ENCODE measurements around the gene AIFM1. TPM values are rescaled to one million over a fixed set of nuclear protein-coding genes. Genes with fewer than 3 reads are reported as not detected.
"Not testable (repeated sequence)": the region's sequence is repeated elsewhere in the genome, so short reads cannot be mapped to it uniquely, and the experiment has no call there.

Gene AIFM1
- total RNA-seq, 1 donor from 2014 or later, result 44.4 TPM

DNA sequence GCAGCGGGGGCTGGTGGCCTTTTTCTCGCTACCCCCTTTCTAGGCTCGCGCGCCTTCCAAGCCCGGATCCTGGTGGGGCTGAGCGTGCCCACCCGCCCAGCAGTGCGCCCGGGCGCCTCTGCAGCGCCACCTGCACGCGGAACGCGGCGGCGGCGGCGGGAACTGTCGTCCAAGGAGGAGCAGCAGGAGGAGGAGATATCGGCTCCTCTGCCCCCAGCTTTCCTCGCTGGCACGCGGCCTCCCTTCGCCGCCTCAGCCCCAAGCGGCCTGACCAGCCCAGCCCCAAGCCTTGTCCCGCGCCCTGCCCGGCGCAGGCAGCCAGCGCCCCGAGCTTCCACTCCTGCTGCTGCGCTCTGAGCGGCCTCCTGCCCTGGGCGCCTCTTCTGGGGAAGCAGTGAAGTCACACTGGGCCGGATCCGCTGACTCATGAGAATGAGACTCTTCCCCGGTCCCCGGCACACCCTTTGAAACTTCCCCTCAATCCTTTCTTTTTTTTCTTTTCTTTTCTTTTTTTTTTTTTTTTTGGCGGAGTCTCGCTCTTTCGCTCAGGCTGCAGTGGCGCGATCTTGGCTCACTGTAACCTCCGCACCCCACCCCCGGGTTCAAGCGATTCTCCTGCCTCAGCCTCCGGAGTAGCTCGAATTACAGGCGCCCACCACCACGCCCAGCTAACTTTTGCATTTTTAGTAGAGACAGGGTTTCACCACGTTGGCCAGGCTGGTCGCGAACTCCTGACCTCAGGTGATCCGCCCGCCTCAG, 44.7 kb downstream of the AIFM1 start:
- DNase-seq, result peak; percentile 90
- Mint-ChIP-seq H3K36me3 (ENCODE audit: low read depth) (peaks cover 8% of the 10 kb centered on the region), H3K4me1 (peaks cover 17% of the 10 kb centered on the region), H3K27ac (peak overlapping the region; percentile 57), H3K9me3 (no peaks in the 10 kb centered on the region), H3K27me3 (no peaks in the 10 kb centered on the region), H3K4me3 (peak overlapping the region; percentile 72)
- intact Hi-C loops (cut with micrococcal nuclease), result loop anchor here (1.0 to 5.0 kb wide), 3 partner anchors 12 to 46 kb away; partner anchors contain the start of gene AIFM1

DNA sequence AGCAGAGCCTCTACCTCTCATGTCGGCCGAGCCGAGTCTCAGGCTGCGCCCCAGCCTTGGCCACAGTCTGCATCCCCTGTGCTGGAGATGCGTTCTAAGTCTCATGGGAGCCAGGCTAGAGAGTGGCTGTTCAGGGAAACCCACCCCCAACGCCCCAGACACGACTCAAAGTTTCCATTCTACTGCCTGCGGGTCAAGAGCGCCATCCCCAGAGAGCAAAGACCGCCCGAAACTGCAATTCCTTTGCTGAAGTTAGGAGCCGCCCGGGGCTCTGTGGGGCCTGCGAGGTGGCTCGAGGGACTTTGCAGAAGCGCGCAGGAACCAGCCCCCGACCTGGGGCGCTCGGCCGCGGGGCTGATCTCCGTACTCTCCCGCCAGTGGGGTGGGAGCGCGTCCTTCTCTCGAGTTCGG, 45.3 kb downstream of the AIFM1 start:
- intact Hi-C loops (cut with micrococcal nuclease), result loop anchor here (1.0 to 5.0 kb wide), 3 partner anchors 11 to 47 kb away; partner anchors contain the start of gene AIFM1
- peak overlapping the region; percentile 69 for H3K27ac Mint-ChIP-seq
- no peaks in the 10 kb centered on the region for H3K27me3 Mint-ChIP-seq
- no peak for DNase-seq
- H3K4me1 Mint-ChIP-seq, result peaks cover 19% of the 10 kb centered on the region
- H3K36me3 Mint-ChIP-seq (ENCODE audit: low read depth), result peaks cover 7% of the 10 kb centered on the region
- peak overlapping the region; percentile 72 for H3K4me3 Mint-ChIP-seq
- H3K9me3 Mint-ChIP-seq, result no peaks in the 10 kb centered on the region

DNA sequence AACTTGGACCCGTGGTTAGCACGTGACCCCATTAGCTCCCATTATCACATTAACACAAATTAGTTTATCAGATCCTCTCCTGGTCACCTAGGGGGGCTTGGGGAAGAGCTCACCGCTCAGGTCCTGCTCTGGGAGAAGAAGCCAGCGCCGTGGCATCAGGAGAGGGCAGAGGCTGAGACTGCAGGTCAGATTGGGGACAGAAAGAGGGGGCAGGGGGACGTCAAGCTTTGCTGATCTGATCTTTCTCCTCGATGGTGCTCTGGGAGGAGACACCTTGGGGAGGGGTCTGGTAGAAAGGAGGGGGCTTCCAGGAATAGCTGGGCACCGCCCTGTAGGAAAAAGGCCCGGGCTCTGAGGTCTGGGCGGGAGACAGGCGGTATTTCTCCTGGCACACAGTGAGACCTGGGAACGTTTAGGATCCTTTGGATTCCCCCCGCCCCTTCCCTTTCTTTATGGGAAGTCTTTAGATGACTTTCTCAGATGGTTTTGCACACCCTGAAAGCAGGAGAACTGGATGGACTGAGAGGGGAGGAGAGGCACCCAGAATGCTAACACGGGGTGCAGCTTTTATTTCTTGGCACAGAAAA, 46.2 kb downstream of the AIFM1 start:
- H3K4me3 Mint-ChIP-seq, result peak overlapping the region; percentile 63

DNA sequence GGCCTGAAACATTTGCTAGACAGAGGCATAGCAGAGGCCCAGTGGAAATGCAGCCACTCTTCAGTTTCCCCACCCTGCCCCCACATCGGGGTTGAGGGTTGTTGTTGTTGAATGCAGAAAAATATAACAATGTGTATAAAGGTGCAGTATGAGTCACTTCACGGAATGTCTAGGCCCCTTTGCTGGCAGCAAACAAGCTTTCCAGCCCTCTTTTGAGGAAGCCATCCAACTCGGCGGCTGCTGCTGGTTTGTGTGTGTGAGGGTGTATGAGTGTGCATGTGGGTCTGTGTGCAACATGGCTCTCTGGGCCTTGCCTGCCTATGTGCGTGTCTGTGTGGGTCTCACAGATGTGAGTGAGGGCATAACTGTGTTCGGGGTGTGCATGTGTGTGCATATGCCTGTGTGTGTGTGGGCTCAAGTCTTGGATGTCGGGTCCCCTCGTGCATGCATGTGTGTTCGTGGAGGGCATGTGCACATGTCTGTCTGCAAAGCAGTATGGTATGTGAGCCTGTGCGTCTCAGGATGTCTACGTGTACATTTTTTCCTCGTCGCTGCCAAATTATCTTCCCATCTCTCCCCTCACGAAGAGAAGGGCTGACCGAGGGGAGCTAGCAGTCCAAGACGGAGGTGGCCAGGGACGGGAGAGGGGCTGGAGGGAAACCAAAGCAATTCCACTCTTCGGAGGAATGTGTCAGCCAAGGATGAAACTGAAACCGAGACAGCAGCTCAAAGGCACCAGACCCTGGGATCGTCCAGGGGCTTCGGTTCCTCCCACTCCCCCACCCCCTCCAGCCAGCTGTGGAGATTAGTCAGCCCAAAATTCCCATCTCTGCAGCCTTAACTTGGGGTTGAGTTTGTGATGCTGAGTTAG, 47.0 kb downstream of the AIFM1 start:
- DNase-seq, result peak; percentile 61
- peak overlapping the region; percentile 56 for H3K27ac Mint-ChIP-seq
- peak overlapping the region; percentile 63 for H3K4me3 Mint-ChIP-seq

More for the DNA sequence above, 46.2 kb downstream of the AIFM1 start:
- no peaks in the 10 kb centered on the region for H3K9me3 Mint-ChIP-seq
- no peaks in the 10 kb centered on the region for H3K27me3 Mint-ChIP-seq
- peaks cover 3% of the 10 kb centered on the region for H3K36me3 Mint-ChIP-seq (ENCODE audit: low read depth)
- peaks cover 24% of the 10 kb centered on the region for H3K4me1 Mint-ChIP-seq
- DNase-seq, result no peak
- intact Hi-C loops (cut with micrococcal nuclease), result no loop called here
- H3K27ac Mint-ChIP-seq, result no peak overlapping the region

DNA sequence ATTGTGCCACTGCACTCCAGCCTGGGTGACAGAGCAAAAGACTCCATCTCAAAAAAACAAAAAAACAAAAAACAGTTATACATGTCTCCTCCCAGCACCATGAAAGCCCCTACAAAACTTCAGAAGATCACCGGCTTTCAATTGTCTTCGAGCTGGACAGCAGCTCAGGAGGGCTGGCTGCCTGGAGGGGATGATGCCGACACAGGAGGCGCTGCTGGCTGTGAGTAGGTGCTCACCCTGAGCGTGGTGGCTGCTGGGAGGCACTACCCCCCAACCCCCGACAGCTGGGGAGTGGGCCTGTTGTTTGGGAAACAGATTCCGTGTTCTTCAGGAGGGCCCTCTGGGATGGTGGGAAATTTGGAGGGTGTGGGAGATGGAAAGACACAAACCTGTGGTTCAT, 48.5 kb downstream of the AIFM1 start:
- Mint-ChIP-seq H3K36me3 (ENCODE audit: low read depth) (no peaks in the 10 kb centered on the region), H3K27me3 (no peaks in the 10 kb centered on the region), H3K9me3 (no peaks in the 10 kb centered on the region), H3K4me1 (peaks cover 31% of the 10 kb centered on the region), H3K27ac (peak overlapping the region; percentile 34), H3K4me3 (no peak overlapping the region)
- intact Hi-C loops (cut with micrococcal nuclease), result no loop called here
- no peak for DNase-seq

More for the DNA sequence above, 47.0 kb downstream of the AIFM1 start:
- intact Hi-C loops (cut with micrococcal nuclease), result no loop called here
- no peaks in the 10 kb centered on the region for H3K27me3 Mint-ChIP-seq
- peaks cover 1% of the 10 kb centered on the region for H3K36me3 Mint-ChIP-seq (ENCODE audit: low read depth)
- peaks cover 30% of the 10 kb centered on the region for H3K4me1 Mint-ChIP-seq
- no peaks in the 10 kb centered on the region for H3K9me3 Mint-ChIP-seq

DNA sequence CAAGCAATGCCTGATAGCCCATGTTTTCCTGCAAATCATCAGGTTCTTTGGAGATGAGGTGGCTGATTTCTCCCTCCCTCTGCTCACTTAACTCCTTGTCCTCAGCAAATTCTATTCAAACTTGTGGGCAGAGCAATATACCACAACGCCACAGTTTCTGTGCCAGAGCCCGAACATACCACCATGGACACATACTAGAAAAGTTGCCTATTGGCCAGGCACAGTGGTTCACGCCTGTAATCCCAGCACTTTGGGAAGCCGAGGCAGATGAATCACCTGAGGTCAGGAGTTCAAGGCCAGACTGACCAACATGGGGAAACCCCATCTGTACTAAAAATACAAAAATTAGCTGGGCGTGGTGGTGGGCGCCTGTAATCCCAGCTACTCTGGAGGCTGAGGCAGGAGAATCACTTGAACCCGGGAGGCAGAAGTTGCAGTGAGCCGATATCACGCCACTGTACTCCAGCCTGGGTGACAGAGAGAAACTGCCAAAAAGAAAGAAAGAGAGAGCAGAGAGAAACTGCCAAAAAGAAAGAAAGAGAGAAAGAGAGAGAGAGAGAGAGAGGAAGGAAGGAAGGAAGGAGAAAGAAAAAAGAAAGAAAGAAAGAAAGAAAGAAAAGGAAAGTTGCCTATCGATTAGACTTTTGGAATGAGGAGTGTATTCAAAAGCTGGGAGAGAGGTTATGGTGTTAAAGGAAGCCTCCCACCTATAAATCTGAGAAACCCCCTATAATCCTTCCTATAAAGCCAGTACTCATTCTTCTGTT, 50.3 kb downstream of the AIFM1 start:
- intact Hi-C loops (cut with micrococcal nuclease); DNase-seq; H3K36me3 Mint-ChIP-seq (ENCODE audit: low read depth); H3K9me3 Mint-ChIP-seq; H3K4me3 Mint-ChIP-seq; H3K27me3 Mint-ChIP-seq; H3K27ac Mint-ChIP-seq: not testable (repeated sequence)
- H3K4me1 Mint-ChIP-seq, result peaks cover 35% of the 10 kb centered on the region

DNA sequence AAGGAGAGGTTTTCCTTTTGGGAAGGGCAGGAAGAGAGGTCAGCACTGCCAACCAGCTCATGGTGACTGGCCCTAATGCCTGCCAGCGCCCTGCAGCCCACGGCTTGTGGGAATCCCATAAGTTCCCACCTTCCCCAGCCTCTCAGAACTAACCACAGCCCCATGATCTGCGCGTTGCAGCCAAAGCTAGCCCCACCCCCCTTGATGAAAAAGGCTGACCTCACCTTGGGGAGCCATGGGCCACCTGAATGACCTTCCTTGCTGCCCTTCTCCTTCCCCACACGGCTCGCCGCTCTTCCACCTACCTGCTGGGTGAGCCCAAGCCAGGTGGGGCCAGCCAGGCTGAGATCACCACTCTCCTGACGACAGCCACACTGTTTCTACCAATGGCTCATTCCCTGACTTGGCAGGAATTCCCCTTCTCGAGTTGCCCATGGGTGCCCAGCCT, 51.5 kb downstream of the AIFM1 start:
- intact Hi-C loops (cut with micrococcal nuclease), result no loop called here
- DNase-seq, result no peak
- Mint-ChIP-seq H3K27me3 (no peaks in the 10 kb centered on the region), H3K27ac (no peak overlapping the region), H3K4me3 (no peak overlapping the region), H3K36me3 (ENCODE audit: low read depth) (peaks cover 2% of the 10 kb centered on the region), H3K4me1 (peaks cover 28% of the 10 kb centered on the region), H3K9me3 (no peaks in the 10 kb centered on the region)

DNA sequence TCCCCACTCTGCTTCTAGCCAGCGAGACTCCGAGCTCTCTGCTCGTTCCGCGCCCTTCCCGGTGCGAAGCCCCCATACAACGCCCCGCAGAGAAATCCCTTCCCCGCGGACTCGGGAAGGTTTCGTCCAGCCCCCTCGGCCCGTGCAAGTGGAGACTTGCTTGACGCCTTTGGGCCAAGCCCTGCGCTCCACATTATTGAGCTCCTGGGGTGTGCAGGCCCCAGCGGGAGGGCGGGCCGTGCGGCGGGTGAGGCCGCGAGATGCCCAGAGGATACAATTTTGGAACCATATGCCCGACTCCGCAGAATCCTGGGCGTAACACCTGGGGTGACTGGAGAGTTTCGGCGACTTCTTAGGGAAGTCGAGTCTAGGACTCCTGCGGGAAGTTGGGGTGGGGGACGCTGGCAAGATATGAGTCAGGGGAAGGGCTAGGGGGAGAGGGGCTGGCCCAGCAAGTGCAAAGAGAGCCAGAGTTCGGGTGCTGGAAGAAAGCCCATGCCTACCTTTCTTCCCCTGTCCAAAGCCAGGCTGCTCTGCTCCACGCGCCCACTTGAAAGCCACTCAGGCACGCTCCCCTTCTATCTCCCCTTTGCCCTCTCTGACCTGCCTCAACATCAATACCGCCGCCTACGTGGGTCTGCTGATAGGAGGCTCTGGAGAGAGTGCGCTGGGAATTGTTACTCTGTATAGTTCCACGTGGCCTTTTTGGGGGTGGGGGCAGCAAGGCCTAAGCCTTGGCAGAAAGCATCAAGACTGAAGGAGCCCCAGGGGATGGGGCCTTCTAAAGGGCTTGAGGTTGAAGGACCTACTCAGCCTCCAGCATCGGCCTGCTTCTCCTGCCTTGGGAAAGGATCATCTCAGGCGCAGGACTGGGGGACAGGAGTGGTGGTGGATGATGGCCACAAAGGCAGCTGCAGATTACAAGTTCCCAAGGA, 54.2 kb downstream of the AIFM1 start:
- Mint-ChIP-seq H3K27me3 (no peaks in the 10 kb centered on the region), H3K36me3 (ENCODE audit: low read depth) (peaks cover 4% of the 10 kb centered on the region), H3K4me1 (peaks cover 25% of the 10 kb centered on the region), H3K27ac (peak overlapping the region; percentile 39), H3K9me3 (no peaks in the 10 kb centered on the region), H3K4me3 (peak overlapping the region; percentile 41)
- intact Hi-C loops (cut with micrococcal nuclease), result no loop called here
- DNase-seq, result no peak

DNA sequence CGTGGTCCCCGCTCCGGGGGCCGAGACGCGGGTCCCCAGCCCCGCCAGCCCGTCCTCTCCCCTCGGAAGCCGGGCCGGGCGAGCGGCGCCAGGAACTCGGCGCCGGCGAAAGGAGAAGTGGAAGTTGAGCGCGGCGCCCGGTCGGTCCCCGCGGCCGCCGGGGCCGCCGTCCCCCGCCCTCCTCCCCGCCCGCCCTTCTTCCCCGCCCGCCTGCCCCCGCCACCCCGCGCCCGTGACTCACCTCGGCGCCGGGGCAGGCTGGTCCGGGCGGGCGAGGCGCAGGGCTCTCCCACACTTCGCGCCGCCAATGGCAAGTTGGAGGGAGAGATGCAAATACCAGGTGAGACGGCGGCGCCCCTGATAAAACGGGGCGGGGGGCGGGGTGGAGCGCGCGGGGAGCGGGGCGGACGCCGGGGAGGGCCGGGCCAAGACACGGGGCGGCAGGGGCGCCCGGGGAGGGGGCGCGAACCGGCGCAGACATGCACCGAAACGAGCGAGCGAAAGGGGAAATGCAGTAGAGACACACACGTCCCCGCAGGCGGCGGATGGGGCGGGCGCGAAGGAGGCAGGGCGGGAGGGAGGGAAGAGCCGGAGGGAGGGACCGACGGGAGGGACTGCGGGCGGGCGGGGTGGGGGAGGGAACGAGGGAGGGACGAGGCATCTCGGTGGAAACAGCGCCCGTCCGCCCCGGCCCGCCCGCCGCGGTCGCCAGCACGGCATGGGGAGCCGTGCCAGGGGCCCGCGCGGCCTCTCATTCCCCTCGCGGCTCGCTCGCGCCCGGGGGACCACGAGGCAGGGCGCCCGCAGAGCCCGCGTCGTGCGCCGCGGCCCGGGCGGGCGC, 55.0 kb downstream of the AIFM1 start, which contains the start of gene ELF4:
Gene ELF4 (minus strand): TSS at position 119 of the 841 bp plus-strand sequence. CDS start 29,167 bp downstream, outside the sequence.
- Mint-ChIP-seq H3K9me3 (no peaks in the 10 kb centered on the region), H3K27me3 (no peaks in the 10 kb centered on the region), H3K27ac (peak within 1 kb of the TSS; percentile 92), H3K4me1 (peaks cover 30% of the 10 kb centered on the region), H3K4me3 (peak within 1 kb of the TSS; percentile 93), H3K36me3 (ENCODE audit: low read depth) (peaks cover 4% of the 10 kb centered on the region)
- peak; percentile 84 for DNase-seq
- intact Hi-C loops (cut with micrococcal nuclease), result no loop called here

DNA sequence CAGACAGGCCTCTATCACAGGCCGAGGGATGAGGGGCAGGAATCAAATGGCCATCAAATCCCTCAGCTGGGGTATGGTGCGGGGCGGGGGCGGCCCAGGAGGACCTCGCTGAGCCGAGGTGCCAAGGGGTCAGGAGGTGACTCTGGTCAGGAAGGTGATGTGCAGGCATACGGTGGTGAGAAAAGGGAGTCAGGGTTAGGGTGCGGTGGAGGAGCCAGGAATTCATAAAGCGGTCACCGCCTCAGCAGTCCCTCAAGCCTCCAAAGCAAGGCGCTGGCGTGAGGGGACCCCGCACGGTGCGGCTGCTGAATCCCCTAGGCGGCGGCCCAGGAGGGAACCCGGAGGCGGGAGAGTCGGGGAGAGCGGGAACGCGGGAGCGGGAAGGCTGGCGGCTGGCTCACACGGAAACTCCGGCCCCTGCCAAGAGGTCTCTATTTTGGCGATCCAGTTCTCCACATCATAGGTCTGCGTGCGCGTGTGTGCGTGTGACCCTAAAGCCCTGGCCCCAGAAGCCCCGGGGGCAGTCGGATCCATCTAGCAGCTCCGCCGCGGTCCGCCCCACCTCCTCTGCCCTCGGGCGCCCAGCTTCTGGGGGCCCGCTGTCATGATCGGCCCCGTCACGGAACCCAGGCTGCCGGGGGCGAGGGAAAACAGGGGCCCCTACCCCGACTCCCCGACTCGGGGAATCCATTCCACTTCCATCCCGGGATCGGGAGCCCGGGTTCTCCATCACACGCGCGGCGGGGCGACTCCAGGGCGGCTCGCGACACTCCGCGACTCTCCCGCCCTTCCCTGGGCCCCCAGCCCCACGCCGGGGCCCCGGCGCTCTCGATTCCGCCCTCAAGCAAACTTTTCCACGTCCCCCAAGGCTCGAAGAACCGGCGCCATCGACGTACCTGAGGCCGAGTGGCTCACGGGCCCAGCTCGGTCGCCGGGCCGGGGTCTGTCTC, 55.9 kb downstream of the AIFM1 start:
- H3K4me1 Mint-ChIP-seq, result peaks cover 26% of the 10 kb centered on the region
- DNase-seq, result peak; percentile 62
- H3K27ac Mint-ChIP-seq, result peak overlapping the region; percentile 92
- peak overlapping the region; percentile 93 for H3K4me3 Mint-ChIP-seq
- H3K36me3 Mint-ChIP-seq (ENCODE audit: low read depth), result peaks cover 5% of the 10 kb centered on the region
- H3K27me3 Mint-ChIP-seq, result no peaks in the 10 kb centered on the region
- H3K9me3 Mint-ChIP-seq, result no peaks in the 10 kb centered on the region
- intact Hi-C loops (cut with micrococcal nuclease), result loop anchor here (1.0 kb wide), 2 partner anchors 11 to 25 kb away; no protein-coding TSS in a partner anchor

All from activated CD4-positive, alpha-beta T cell treated with anti-CD3 and anti-CD28 coated beads, Interleukin-2, amount 10 ng/mL, durations not matched to agents 24 days and 14 days (primary cell).